CD4-positive, alpha-beta T cell treated with Interleukin-21 for 1 hour (primary cell): ENCODE results near the gene DDX3X.
"Not testable (repeated sequence)": the region's sequence is repeated elsewhere in the genome, so short reads cannot be mapped to it uniquely, and the experiment has no call there.

Experiments
- DNase-seq: peaks from one replicate; pipeline ENCODE4 v3.0.0-alpha.2; 2020

The DDX3X gene

DNA sequence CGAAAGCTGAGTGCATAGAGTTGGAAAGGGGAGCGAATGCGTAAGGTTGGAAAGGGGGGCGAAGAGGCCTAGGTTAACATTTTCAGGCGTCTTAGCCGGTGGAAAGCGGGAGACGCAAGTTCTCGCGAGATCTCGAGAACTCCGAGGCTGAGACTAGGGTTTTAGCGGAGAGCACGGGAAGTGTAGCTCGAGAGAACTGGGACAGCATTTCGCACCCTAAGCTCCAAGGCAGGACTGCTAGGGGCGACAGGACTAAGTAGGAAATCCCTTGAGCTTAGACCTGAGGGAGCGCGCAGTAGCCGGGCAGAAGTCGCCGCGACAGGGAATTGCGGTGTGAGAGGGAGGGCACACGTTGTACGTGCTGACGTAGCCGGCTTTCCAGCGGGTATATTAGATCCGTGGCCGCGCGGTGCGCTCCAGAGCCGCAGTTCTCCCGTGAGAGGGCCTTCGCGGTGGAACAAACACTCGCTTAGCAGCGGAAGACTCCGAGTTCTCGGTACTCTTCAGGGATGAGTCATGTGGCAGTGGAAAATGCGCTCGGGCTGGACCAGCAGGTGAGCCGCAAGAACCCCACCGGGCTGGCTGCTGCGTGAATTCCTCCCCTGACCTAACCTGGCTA, at the start of gene DDX3X:
Gene DDX3X, plus strand, starts transcription at position 419 of the 619 bp plus-strand sequence. Its CDS starts 91 bp downstream, at position 510.
- DNase-seq: peak; percentile 89

DNA sequence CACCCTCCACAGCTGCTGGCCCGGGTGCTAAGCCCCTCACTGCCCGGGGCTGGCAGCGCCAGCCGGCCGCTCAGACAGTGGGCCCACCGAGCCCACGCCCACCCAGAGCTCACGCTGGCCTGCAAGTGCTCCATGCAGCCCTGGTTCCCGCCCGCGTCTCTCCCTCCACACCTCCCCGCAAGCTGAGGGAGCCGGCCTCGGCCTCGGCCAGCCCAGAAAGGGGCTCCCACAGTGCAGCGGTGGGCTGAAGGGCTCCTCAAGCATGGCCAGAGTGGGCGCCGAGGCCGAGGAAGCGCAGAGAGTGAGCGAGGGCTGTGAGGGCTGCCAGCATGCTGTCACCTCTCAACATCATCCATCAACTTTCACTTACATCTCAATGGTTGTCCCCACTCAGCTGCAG, 48.0 kb upstream of the DDX3X start:
- not testable (repeated sequence) for DNase-seq

- no peak for DNase-seq
Observed at GRCh38 chrX:41288641-41289040, 45.3 kb upstream of the DDX3X start.

DNA sequence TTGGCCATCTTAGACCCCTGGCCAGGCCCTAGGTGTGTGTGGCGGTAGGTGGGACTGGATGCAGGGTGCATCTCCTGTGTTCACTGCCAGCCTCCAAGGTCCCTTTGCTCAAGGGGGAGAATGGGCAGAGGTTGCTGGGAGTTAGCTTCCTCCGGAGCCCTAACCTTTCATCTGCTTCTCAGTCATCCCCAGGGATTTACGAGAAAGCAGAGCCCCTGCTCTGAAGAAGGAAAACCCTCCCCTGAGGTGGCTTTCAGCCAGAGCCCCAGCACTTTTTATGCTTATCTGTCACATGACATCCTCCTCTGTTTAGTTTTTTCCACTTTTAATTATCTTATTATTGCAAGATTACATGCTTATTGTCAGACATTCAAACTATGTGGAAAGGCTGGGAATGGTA, 44.9 kb upstream of the DDX3X start:
- no peak for DNase-seq

DNA sequence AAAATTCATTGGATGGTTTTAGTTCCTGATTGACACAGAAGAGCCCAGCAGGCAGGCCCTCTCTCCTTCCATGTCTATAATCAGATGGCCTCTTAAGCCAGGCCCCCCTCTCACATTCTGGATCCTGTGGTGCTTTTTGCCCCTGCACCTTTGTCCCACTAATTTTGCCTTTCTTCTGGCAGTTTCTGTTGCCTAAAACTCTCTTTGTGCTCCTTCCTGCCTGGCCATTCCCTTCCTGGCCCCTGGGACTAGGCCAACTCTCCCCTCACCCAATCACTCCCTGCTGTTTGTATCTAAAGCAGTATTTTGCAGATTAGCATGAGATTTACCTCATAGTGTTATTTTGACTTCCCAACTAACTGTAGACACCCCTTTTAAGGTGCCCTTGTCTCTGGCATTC, 42.7 kb upstream of the DDX3X start:
- no peak for DNase-seq

GRCh38 chrX:41293269-41293668, 40.7 kb upstream of the DDX3X start:
- DNase-seq: peak; percentile 3

DNA sequence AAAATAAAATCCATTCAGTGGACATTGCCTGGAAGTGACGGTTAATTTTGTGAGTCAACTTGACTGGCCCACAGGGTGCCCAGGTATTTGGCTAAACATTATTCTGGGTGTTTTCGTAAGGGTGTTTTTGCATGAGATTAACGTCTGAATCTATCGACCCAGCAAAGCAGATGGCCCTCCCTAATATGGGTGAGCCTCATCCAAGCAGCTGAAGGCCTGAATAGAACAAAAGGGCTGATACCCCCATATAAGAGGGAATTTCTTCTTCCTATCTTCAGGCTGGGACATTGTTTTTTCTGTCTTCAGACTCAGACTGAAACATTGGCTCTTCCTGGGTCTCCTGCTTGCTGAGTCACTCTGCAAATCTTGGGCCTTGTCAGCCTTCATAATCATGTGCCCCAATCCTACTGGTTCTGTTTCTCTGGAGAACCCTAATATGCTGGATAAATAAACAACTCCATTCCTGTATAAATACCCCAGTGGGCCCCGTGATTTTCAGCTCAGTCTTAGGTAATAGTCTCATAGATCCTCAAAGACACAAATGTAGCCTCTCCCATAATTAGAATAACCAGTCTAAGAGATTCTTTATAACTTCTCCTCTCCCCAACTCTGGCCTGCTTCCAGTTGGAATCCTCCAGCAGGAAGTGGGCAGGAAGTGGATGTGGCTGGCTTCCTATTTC, 33.1 kb upstream of the DDX3X start:
- DNase-seq: no peak

DNA sequence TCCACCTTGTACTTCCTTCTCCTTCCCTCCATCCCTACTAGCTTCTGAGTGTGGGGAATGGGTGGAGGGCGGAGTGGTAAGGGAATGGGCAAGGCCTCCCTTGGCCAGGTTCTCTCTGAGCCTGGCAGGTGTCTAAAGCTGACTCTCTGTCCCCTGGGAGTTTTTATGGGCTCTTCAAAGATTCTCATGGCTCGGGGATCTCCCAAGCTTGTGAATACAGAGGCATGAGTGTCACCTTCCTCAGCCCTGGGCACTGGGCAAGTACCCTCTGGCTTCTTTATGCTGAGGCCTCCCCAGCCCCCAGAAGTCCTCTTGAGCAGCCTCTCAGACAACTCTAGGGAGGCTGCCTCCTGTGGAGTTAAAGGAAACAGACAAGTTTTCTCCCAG, 32.5 kb upstream of the DDX3X start:
- no peak for DNase-seq

DNA sequence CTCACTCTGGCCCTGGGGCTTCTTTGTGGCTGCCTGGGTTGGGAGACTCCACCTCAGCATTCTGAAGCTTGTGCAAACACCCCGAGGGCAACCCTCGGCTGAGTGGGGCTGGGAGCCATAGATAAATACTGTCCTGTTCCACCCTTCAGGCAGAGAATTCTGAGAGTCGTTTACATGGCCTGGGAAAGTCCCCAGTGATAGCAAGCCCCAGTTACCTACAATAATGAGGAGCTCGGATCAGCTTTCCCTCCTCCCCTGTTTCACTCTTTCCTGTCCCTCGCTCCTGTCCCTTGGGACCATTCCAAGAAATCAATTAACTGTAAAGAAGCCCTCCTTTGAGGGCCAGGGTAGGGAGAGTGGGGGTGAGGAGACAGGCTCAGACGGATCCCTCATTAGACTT, 31.6 kb upstream of the DDX3X start:
- DNase-seq: no peak

- DNase-seq: no peak
Observed at GRCh38 chrX:41303013-41303412, 30.9 kb upstream of the DDX3X start.

DNA sequence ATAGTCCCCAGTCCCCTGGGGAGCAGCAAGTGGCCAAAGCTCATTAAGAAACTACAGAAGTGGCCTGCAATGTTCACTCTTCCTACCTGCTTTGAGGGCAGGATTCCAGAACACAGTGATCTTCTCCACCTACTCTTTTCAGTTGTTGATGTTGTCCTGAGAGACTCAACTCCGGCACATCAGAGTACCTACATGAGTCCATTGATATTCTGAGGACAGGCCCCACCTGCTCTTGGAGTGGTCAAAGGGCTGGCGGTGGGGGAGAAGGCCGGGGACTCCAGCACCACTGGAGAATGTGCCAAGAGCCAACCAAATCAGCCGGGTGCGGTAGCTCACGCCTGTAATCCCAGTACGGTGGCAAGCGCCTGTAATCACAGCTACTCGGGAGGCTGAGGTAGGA, 29.8 kb upstream of the DDX3X start:
- DNase-seq: no peak

GRCh38 chrX:41308884-41309647, 24.9 kb upstream of the DDX3X start:
- no peak for DNase-seq

GRCh38 chrX:41312786-41313185, 21.2 kb upstream of the DDX3X start:
- DNase-seq: no peak

DNA sequence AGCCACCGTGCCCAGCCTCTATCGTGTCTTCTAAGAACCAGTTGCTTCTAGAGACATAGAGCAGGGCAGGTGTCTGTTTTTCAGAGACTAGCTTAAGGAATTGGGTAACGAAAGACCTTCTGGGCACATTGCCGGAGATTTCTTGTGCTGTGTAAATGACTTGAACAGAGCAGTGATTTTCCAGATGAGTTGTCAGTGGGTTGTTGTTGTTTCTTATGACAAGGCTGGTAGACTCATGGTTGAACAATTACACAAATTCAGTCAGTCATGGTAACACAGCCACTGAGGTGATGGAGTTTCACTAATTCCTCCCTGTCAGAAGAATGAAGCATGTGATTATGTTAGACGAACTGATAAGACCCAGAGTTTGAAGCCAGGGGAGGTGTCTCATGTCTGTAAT, 20.5 kb upstream of the DDX3X start:
- no peak for DNase-seq

- no peak for DNase-seq
Observed at GRCh38 chrX:41314204-41314603, 19.8 kb upstream of the DDX3X start.

- no peak for DNase-seq
Observed at GRCh38 chrX:41314881-41315280, 19.1 kb upstream of the DDX3X start.

GRCh38 chrX:41316266-41316665, 17.7 kb upstream of the DDX3X start:
- not testable (repeated sequence) for DNase-seq

DNA sequence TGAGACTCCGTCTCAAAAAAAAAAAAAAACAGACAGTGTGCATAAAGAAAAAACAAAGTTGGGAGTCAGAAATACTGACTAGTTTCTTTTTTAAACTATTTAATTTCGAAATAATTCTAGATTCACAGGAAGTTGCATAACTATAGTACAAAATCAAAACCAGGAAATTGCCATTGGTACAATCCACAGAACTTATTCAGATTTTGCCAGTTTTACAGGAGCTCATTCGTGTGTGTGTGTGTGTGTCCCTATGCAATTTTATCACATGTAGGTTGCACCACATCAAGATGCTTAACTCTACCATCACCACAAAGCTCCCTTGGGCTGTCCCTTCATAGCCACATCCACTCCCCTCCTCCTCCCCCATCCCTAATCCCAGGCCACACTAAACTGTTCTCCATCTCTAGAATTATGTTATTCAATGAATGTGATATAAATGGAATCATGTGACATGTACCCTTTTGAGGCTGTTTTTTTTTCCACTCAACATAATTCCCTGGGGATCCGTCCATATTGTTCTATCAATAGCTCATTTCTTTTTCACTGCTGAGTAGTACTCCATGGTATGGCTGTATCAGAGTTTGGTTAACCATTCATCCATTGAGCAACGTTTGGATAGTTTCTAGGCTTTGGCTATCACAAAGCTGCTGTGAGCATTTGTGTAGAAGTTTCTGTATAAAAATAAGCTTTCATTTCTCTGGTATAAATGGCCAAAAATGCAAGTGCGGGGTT, 16.3 kb upstream of the DDX3X start:
- DNase-seq: no peak

GRCh38 chrX:41320393-41320792, 13.6 kb upstream of the DDX3X start:
- no peak for DNase-seq

GRCh38 chrX:41322821-41323603, 10.9 kb upstream of the DDX3X start:
- no peak for DNase-seq

- no peak for DNase-seq
Observed at GRCh38 chrX:41326431-41326830, 7.5 kb upstream of the DDX3X start.

DNA sequence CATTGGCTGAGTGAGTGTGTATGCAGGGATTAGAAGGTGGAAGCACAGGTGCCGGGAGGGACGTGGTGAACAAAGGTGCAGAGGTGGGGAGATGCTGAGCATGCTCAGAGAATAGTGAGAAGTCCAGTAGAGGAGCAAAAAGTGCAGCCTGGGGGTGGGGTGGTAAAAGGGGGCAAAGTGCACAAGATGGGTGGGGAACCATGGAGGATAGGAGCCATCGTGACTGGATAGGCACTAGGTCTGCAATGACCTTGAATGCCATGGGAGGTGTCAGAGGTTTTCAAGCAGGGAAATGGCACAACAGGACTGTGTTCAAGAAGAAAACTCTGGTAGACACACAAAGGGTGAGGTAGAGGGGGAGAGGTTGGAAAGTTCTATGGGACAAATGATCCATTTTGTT, 6.6 kb upstream of the DDX3X start:
- DNase-seq: no peak

DNA sequence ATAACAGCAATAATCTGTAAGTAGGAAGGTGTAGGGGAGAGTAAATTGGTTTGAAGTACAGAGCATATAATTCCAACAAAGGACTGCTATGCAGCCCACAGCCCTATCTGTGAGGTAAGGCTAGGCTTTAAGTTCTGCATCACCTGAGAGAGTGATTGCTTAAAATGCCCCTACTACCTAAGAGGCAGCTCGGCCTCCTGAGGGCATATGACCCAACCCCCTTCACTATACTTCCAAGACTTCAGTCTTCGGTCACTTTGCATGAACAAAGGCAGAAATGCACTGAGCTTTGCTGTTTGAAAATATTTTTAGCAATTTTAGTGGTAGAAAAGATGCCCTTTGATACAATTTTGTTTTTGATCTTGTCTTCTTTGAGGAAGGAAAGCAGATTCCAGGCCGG, 4.9 kb upstream of the DDX3X start:
- DNase-seq: no peak
